ENCODE data around the gene KTI12.
"Not testable (repeated sequence)": the region's sequence is repeated elsewhere in the genome, so short reads cannot be mapped to it uniquely, and the experiment has no call there.

KTI12 gene

GRCh38 chr1:52028328-52028727 lies 5.3 kb downstream of the KTI12 start:
- in situ Hi-C loops (cut with MboI; ENCODE audit: low pct_unique_long_range_greater_than_20kb, low sequenced_read_pairs, unreplicated experiment) = no loop called here
- TF ChIP-seq, protein P1, sequence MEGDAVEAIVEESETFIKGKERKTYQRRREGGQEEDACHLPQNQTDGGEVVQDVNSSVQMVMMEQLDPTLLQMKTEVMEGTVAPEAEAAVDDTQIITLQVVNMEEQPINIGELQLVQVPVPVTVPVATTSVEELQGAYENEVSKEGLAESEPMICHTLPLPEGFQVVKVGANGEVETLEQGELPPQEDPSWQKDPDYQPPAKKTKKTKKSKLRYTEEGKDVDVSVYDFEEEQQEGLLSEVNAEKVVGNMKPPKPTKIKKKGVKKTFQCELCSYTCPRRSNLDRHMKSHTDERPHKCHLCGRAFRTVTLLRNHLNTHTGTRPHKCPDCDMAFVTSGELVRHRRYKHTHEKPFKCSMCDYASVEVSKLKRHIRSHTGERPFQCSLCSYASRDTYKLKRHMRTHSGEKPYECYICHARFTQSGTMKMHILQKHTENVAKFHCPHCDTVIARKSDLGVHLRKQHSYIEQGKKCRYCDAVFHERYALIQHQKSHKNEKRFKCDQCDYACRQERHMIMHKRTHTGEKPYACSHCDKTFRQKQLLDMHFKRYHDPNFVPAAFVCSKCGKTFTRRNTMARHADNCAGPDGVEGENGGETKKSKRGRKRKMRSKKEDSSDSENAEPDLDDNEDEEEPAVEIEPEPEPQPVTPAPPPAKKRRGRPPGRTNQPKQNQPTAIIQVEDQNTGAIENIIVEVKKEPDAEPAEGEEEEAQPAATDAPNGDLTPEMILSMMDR (IDR thresholded peaks at IDR 0.05; ENCODE audit: extremely low read depth, insufficient read depth, missing control alignments) = no peak
- DNase-seq (ENCODE audit: low spot score) = no peak

DNA sequence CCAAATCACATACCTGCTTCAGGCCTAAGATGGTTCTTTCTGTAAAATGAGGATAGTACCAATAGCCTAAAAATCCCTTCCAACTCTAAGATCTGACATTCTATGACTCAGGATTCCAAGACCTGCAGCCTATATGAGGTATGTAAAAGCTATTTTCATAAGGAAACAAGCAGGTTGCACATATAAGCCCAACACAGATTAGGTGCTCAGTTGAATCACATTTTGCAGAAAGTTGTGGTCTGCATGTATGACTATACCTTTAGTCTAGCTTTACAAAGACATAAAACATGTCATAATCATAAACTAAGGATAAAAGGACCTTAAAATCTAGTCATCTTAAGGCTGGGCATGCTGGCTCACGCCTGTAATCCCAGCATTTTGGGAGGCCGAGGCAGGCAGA lies 7.3 kb downstream of the KTI12 start:
- DNase-seq (ENCODE audit: low spot score) = no peak
- in situ Hi-C loops (cut with MboI; ENCODE audit: low pct_unique_long_range_greater_than_20kb, low sequenced_read_pairs, unreplicated experiment) = no loop called here
- TF ChIP-seq, protein P1 (IDR thresholded peaks at IDR 0.05; ENCODE audit: extremely low read depth, insufficient read depth, missing control alignments) = no peak

DNA sequence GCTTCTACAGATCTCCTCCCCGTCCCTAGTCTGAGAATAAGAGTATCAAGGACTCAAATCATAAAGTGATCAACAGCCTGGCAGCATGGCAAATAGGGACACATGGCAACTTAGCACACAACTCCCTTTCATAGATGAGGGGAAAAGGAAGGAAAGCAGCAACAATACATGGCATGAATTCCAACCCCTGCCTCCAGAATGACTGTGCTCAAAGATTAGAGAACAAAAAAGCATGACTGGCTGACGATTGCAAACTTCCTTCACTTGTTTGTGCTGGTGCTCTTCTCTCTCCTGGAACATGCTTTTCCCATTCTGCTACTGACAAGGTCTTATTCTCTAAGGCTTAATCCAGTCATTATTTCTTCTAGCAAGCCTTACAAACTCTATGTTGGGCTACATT lies 11.5 kb downstream of the KTI12 start:
- in situ Hi-C loops (cut with MboI; ENCODE audit: low pct_unique_long_range_greater_than_20kb, low sequenced_read_pairs, unreplicated experiment) = no loop called here
- TF ChIP-seq, protein P1 (IDR thresholded peaks at IDR 0.05; ENCODE audit: extremely low read depth, insufficient read depth, missing control alignments) = no peak
- no peak for DNase-seq (ENCODE audit: low spot score)

DNA sequence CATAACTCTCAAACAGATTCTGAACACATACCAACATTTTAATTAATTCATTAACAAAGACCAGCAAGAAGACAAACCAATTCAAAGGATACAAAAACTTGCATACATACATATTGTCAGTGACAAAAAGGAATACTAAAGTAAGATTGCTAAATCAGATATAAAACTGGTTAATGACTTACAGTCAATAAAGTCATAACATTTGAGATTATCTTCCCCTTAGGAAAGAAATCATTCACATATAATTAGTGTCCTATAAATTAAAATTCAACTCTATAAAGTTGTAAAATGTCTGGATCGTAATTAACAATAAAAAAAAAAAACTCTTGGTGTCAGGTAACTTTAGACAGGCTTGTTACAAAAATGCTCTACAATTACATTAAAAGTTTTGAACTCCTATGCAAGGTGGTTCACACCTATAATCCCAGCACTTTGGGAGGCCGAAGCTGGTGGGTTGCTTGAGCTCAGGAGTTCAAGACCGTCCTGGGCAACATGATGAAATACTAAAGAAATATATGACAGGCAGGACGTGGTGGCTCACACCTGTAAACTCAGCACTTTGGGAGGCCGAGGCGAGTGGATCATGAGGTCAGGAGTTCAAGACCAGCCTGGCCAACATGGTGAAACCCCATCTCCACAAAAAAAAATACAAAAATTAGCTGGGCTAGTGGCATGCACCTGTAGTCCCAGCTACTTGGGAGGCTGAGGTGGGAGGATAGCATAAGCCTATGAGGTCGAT lies 25.4 kb downstream of the KTI12 start:
- no peak for DNase-seq (ENCODE audit: low spot score)
- in situ Hi-C loops (cut with MboI; ENCODE audit: low pct_unique_long_range_greater_than_20kb, low sequenced_read_pairs, unreplicated experiment) = no loop called here
- TF ChIP-seq, protein P1 (IDR thresholded peaks at IDR 0.05; ENCODE audit: extremely low read depth, insufficient read depth, missing control alignments) = no peak

DNA sequence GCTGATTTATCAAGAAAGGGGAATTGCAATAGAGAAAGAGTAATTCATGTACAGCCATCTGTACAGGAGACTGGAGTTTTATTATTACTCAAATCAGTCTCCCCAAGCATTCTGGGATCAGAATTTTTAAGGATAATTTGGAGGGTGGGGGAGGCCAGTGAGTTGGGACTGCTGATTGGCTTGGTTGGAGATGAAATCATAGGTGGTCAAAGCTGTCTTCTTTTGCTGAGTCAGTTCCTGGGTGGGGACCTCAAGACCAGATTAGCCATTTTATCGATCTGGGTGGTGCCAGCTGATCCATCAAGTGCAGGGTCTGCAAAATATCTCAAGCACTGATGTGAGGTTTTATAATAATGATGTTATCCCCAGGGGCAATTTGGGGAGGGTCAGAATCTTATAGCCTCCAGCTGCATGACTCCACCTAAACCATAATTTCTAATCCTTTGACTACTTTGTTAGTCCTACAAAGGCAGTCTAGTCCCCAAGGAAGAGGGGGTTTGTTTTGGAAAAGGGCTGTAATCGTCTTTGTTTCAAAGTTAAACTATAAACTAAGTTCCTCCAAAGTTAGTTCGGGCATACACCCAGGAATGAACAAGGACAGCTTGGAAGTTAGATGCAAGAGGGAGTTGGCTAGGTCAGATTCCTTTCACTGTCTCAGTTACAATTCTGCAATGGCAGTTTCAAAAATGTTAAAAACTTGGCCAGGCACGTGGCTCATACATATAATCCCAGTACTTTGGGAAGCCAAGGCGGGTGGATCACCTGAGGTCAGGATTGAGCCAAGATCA lies 26.2 kb downstream of the KTI12 start:
- DNase-seq (ENCODE audit: low spot score) = no peak
- TF ChIP-seq, protein P1 (IDR thresholded peaks at IDR 0.05; ENCODE audit: extremely low read depth, insufficient read depth, missing control alignments) = no peak
- in situ Hi-C loops (cut with MboI; ENCODE audit: low pct_unique_long_range_greater_than_20kb, low sequenced_read_pairs, unreplicated experiment) = no loop called here

- in situ Hi-C loops (cut with MboI; ENCODE audit: low pct_unique_long_range_greater_than_20kb, low sequenced_read_pairs, unreplicated experiment); DNase-seq (ENCODE audit: low spot score): not testable (repeated sequence)
Observed at GRCh38 chr1:52006081-52006553, 27.5 kb downstream of the KTI12 start.

DNA sequence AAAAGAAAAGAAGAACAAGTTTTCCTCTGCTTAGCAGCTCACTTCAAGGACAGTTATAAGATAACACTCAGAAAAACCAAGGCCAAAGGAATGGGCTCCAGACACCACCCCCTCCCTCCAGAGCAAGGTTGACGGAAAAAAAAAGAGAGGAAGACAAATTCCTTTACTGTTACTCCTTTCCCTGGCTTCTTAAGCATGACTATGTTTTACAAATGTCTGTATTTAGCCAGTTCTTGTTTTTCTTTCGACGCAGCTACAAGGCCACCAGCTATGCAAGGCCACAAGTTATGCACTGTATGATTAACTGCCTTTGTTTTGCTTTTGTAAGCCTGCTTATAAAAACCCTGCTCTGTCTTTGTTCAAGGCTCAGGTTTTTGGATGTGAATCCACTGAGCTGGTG lies 28.1 kb downstream of the KTI12 start:
- DNase-seq (ENCODE audit: low spot score); in situ Hi-C loops (cut with MboI; ENCODE audit: low pct_unique_long_range_greater_than_20kb, low sequenced_read_pairs, unreplicated experiment): not testable (repeated sequence)

All from GM13977 (cell line).